ENCODE measurements around the gene GBP6.

DNA sequence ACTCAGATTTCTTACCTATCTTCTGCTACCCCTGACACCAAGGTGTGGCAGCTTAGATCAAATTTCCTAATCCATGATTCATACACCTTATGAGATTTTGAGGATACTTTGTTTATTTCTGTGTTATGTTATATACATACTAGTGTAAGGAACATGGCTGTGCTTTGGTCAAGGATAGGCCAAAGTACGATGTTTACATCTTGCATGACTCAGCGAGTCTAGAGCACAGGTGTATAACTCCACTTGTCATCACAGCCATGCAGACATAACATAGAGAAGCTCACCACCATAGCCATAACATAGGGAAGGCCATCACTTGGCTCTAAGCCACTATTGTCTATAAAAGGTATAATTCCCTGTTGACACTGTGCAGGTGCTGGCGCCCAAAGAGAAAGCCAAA lies 61.2 kb downstream of the GBP6 start:
- no peak for TF ChIP-seq CTCF (IDR thresholded peaks at IDR 0.05)
- TF ChIP-seq EP300 (IDR thresholded peaks at IDR 0.05) = no peak

Data from tibial nerve (tissue), 4 donors.